ENCODE data around the gene PPP4R4.

The PPP4R4 gene

GRCh38 chr14:94135476-94135875 lies 38.6 kb upstream of the PPP4R4 start:
- TF ChIP-seq, protein P1, sequence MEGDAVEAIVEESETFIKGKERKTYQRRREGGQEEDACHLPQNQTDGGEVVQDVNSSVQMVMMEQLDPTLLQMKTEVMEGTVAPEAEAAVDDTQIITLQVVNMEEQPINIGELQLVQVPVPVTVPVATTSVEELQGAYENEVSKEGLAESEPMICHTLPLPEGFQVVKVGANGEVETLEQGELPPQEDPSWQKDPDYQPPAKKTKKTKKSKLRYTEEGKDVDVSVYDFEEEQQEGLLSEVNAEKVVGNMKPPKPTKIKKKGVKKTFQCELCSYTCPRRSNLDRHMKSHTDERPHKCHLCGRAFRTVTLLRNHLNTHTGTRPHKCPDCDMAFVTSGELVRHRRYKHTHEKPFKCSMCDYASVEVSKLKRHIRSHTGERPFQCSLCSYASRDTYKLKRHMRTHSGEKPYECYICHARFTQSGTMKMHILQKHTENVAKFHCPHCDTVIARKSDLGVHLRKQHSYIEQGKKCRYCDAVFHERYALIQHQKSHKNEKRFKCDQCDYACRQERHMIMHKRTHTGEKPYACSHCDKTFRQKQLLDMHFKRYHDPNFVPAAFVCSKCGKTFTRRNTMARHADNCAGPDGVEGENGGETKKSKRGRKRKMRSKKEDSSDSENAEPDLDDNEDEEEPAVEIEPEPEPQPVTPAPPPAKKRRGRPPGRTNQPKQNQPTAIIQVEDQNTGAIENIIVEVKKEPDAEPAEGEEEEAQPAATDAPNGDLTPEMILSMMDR (IDR thresholded peaks at IDR 0.05; ENCODE audit: low read depth, low read length), result no peak
- Histone ChIP-seq H3K4me3 (ENCODE audit: low read depth, low read length) (no peak overlapping the region), H3K27ac (no peak overlapping the region), H3K27me3 (ENCODE audit: insufficient read depth, low read depth, severe bottlenecking) (no peaks in the 10 kb centered on the region), H3K9me3 (ENCODE audit: severe bottlenecking) (peaks cover 3% of the 10 kb centered on the region), H3K36me3 (no peaks in the 10 kb centered on the region)
- no peak for DNase-seq

DNA sequence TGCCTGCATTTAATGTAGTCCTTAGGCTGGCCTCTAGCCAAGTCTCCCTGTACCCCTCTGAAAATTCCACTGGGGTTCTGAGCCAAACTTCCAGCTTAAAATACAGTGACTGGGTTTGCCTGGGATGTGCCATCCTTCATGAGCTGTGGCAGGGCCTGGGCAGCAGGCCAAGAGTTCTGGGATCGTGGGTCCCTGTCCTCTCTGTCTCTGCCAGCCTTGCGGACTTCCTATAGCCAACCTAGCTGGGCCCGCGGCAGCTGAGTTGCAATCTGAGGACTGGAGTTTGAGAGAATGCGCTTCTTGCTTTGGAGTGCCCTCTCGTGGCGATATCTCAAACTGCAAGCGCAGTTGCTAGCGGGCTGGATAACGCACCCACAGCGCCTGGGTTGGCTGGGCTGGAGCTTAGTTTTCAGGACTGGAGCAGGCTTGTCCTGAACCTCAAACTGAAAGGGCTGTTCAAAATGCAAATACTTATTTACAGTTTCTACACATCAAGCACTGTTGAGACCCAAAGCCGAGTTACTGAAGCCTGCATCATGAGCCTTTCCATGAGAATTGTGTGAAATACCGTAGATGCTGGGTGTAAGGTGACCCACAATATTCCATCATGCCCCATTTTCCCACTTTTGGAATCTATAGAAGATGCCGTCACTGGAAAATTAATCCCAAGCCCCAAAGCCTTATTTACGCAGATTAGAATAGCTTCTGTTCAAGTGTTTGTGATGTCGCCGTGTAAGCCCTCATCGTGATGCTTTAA lies 37.4 kb upstream of the PPP4R4 start:
- Histone ChIP-seq H3K36me3 (no peaks in the 10 kb centered on the region), H3K27ac (peak overlapping the region; percentile 25), H3K27me3 (ENCODE audit: insufficient read depth, low read depth, severe bottlenecking) (no peaks in the 10 kb centered on the region), H3K9me3 (ENCODE audit: severe bottlenecking) (peaks cover 3% of the 10 kb centered on the region), H3K4me3 (ENCODE audit: low read depth, low read length) (no peak overlapping the region)
- TF ChIP-seq, protein P1 (IDR thresholded peaks at IDR 0.05; ENCODE audit: low read depth, low read length), result peak; percentile 95
- DNase-seq, result peak; percentile 89

DNA sequence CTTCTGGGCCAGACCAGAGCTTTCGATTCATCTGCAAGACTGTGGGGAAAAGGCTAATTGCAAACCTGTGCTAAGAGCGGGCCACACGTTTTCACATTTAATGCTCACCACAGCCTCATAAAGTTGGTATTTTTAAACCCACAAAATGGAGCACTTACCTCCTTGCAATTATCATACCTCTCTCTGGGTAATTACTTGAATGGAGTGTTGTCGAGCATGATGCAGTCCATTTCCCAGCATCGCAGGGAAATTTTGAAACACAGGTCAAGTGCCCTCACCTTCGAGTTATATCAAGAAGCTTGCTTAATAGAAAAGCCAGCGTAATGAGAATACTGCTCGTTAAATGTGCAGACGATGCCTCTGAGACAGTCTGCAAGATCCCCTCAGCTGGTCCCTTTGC lies 35.9 kb upstream of the PPP4R4 start:
- no peak for DNase-seq
- H3K9me3 ChIP-seq (ENCODE audit: severe bottlenecking), result peaks cover 3% of the 10 kb centered on the region
- H3K36me3 ChIP-seq, result no peaks in the 10 kb centered on the region

GRCh38 chr14:94139006-94139405 lies 35.1 kb upstream of the PPP4R4 start:
- TF ChIP-seq, protein P1 (IDR thresholded peaks at IDR 0.05; ENCODE audit: low read depth, low read length), result no peak
- H3K36me3 ChIP-seq, result no peaks in the 10 kb centered on the region
- peaks cover 3% of the 10 kb centered on the region for H3K9me3 ChIP-seq (ENCODE audit: severe bottlenecking)
- H3K27ac ChIP-seq, result peak overlapping the region; percentile 60
- no peak for DNase-seq
- no peaks in the 10 kb centered on the region for H3K27me3 ChIP-seq (ENCODE audit: insufficient read depth, low read depth, severe bottlenecking)
- no peak overlapping the region for H3K4me3 ChIP-seq (ENCODE audit: low read depth, low read length)

More for the DNA sequence above, 35.9 kb upstream of the PPP4R4 start:
- TF ChIP-seq, protein P1 (IDR thresholded peaks at IDR 0.05; ENCODE audit: low read depth, low read length), result no peak
- H3K27me3 ChIP-seq (ENCODE audit: insufficient read depth, low read depth, severe bottlenecking), result no peaks in the 10 kb centered on the region
- no peak overlapping the region for H3K4me3 ChIP-seq (ENCODE audit: low read depth, low read length)
- peak overlapping the region; percentile 60 for H3K27ac ChIP-seq

GRCh38 chr14:94139421-94139820 lies 34.7 kb upstream of the PPP4R4 start:
- TF ChIP-seq, protein P1 (IDR thresholded peaks at IDR 0.05; ENCODE audit: low read depth, low read length), result no peak
- H3K9me3 ChIP-seq (ENCODE audit: severe bottlenecking), result peaks cover 3% of the 10 kb centered on the region
- H3K27me3 ChIP-seq (ENCODE audit: insufficient read depth, low read depth, severe bottlenecking), result no peaks in the 10 kb centered on the region
- H3K4me3 ChIP-seq (ENCODE audit: low read depth, low read length), result no peak overlapping the region
- H3K36me3 ChIP-seq, result no peaks in the 10 kb centered on the region
- DNase-seq, result no peak
- peak overlapping the region; percentile 94 for H3K27ac ChIP-seq

DNA sequence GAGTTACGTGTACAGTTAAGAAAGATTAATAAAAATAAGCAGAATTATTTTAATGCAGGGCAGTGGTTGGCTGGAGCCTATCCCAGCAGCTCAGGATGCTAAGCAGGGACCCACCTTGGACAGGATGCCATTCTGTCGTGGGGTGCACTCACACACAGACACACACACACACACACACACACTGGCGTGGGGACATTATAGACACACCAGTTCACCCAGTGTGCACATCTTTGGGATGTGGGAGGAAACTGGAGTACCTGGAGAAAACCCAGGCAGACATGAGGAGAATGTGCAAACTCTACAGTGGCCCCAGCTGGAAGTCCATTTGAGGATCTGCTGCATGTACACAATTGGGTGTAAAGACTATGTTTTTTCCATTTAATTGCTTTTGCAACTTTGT lies 31.9 kb upstream of the PPP4R4 start:
- no peak for DNase-seq
- H3K27ac ChIP-seq, result no peak overlapping the region
- H3K4me3 ChIP-seq (ENCODE audit: low read depth, low read length), result no peak overlapping the region
- H3K36me3 ChIP-seq, result no peaks in the 10 kb centered on the region
- H3K9me3 ChIP-seq (ENCODE audit: severe bottlenecking), result no peaks in the 10 kb centered on the region
- H3K27me3 ChIP-seq (ENCODE audit: insufficient read depth, low read depth, severe bottlenecking), result no peaks in the 10 kb centered on the region
- TF ChIP-seq, protein P1 (IDR thresholded peaks at IDR 0.05; ENCODE audit: low read depth, low read length), result no peak
